Measurements from ENCODE around the gene FDXACB1.
A peak's percentile ranks its signal among the peaks of the same experiment; 100 is the strongest.

The FDXACB1 gene

DNA sequence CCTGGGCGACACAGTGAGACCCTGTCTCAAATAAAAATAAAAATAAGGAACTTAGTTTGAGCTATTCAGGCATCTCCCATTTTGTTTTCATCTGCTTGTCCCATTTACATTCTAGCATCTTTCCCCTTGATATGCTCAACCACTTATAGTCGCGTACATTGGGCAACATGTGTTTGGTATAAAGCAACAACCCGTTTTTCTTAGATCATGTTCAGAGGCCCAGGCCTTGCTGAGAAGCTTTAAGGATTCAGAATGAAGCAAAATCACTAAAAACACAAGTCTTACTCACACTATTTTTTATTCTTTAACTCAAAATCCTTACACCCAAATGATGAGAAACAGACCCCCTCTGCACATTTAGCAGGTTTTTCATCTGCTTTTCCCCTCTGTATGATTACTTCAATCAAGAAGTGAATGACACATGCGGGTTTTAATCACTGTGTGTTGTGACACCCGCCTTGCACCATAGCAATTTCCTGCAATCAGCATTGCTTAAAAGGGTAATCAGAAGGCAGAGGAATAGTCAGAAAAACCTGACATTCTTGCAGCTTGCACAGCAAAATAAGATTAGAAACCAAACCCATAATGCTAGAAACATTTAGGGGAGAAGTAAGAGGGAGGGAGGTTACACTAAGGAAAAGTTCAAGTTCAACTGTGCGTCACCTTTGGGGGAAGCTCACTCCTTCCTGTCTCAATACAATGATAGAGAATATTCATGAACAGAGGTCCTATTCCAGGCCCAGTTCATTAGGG, 33.5 kb downstream of the FDXACB1 start:
- no peak for DNase-seq

GRCh38 chr11:111843661-111844060, 35.3 kb downstream of the FDXACB1 start:
- peak in 1 of 58 donors; percentile 9 for DNase-seq

GRCh38 chr11:111841370-111842053, 37.5 kb downstream of the FDXACB1 start:
- peak in 55 of 58 donors; percentile 15 to 97 (median 69) for DNase-seq

DNA sequence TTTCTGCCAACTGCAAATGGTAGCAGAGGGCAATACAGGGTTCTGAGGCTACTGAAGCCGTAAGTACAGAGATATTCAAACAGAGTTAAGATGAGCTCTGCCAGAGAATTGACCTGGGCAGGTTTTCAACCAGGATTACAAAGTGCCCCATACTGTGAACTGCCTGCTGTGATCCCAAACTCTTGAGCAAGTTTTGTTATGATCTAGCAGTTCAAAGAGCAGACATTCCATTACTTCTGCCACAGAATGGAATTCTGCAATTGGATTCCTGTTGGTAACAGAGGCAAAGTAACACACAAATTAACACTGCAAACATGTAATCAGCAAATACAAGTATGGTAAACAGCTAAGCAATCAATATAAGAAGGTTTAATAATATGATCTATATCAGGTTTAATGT, 38.8 kb downstream of the FDXACB1 start:
- DNase-seq: no peak

DNA sequence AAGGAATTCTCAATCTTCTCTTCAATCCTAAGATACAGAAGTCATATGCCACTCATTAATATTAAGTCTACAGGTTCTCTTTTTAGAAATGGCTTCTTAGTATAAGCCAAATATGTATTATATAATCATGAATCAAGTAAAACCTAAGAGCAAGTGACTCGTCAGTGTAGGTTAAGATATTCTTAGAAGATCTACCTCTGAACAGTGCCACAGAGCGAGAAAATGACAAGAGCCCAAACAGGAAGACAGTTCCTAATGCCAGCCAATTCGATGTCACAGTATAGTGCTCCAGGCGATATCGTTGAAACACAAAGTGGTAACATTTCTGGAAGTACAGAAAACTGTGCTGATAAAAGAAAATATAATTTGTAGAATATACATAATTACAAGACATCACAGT, 40.9 kb downstream of the FDXACB1 start:
- DNase-seq: no peak

GRCh38 chr11:111837366-111837891, 41.5 kb downstream of the FDXACB1 start:
- no peak for DNase-seq

- no peak for DNase-seq
These were observed 42.2 kb downstream of the FDXACB1 start for GRCh38 chr11:111836721-111837120.

- DNase-seq: no peak
These were observed 42.8 kb downstream of the FDXACB1 start for GRCh38 chr11:111836162-111836561.

- no peak for DNase-seq
These were observed 43.3 kb downstream of the FDXACB1 start for GRCh38 chr11:111835665-111836064.

- no peak for DNase-seq
These were observed 44.4 kb downstream of the FDXACB1 start for GRCh38 chr11:111834432-111835163.

- no peak for DNase-seq
These were observed 45.4 kb downstream of the FDXACB1 start for GRCh38 chr11:111833524-111833923.

GRCh38 chr11:111829185-111829968, 49.6 kb downstream of the FDXACB1 start:
- no peak for DNase-seq

GRCh38 chr11:111826322-111826950, 52.5 kb downstream of the FDXACB1 start:
- no peak for DNase-seq

Data from anterior cingulate cortex (tissue), 58 donors.